ENCODE measurements around the gene RBM6.

The RBM6 gene

DNA sequence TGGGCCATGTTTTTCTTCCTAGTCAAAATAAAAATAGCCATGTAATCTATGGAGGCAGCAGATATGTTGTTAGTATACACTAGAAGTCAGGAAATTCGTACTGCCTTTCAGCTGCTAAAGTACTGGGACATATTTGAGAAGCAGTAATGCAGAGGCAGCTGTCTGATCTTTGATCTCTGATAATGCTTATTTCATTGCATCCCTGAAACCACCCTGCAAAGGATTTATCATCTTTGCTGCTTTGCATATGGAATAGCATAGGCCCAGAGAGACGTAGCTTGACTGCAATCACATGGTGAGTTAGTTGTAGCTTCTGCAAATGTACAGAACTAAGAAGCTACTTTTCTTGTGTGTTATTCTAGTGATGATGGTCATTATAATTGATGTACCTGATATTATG is 52.4 kb downstream of the RBM6 start:
- no peaks in the 10 kb centered on the region for H3K9me3 ChIP-seq (ENCODE audit: control insufficient read depth, low read length)
- H3K4me3 ChIP-seq (ENCODE audit: extremely low read depth, insufficient read depth, low read length, poor library complexity, severe bottlenecking): no peak overlapping the region
- H3K4me1 ChIP-seq (ENCODE audit: control insufficient read depth, insufficient read depth, low read length, poor library complexity, severe bottlenecking): peaks cover 10% of the 10 kb centered on the region
- WGBS, 2 experiments (ENCODE audit: insufficient coverage in 2 of 2): 100% methylated on average over 2 of the region's 2 CpGs
- peaks cover 55% of the 10 kb centered on the region for H3K36me3 ChIP-seq (ENCODE audit: control insufficient read depth, insufficient read depth, low read length)
- H3K27ac ChIP-seq (ENCODE audit: low read depth, low read length, severe bottlenecking): no peak overlapping the region

DNA sequence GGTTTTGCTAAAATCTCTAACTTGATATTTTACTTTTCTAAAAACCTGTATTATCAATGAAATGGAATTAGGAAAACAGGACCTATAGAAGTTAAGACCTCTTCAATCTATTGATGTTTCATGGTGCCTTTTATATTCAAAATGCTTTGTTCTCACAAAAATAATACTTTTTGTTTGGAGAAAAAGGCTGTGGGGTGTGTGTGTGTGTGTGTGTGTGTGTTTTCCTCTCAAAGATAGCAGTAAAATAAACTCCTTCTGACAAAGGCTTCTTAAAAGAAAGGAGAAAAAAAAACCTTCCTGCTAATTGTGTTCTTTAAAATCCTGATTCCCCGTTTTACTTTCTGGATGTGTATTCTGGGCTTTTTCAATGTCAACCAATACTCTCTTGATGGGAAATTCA is 54.5 kb downstream of the RBM6 start:
- Histone ChIP-seq H3K9me3 (ENCODE audit: control insufficient read depth, low read length) (no peaks in the 10 kb centered on the region), H3K4me1 (ENCODE audit: control insufficient read depth, insufficient read depth, low read length, poor library complexity, severe bottlenecking) (peaks cover 10% of the 10 kb centered on the region), H3K36me3 (ENCODE audit: control insufficient read depth, insufficient read depth, low read length) (peaks cover 42% of the 10 kb centered on the region), H3K27ac (ENCODE audit: low read depth, low read length, severe bottlenecking) (no peak overlapping the region), H3K4me3 (ENCODE audit: extremely low read depth, insufficient read depth, low read length, poor library complexity, severe bottlenecking) (no peak overlapping the region)
- WGBS, 2 experiments (ENCODE audit: insufficient coverage in 2 of 2): no CpG with 5 or more reads among the region's 1 CpG

DNA sequence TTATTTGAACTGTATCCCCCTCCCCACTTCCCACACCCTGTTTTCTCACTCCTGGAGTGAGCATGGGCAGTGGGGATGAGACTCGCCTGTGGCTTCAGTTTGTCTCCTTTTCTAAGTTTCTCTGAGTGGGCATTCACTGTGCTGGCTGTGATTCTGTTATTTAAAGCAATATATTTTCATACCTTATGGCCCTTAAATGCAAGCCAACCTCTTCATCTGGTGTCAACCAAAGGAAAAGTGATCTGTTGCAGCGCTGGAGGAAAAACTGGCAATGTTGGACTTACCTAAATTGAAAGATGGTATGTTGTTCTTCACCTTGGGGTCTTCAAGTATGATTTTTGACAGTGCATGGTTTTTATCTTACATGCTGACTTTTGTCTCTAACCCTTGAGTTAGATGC is 56.1 kb downstream of the RBM6 start:
- H3K9me3 ChIP-seq (ENCODE audit: control insufficient read depth, low read length): no peaks in the 10 kb centered on the region
- no peak overlapping the region for H3K27ac ChIP-seq (ENCODE audit: low read depth, low read length, severe bottlenecking)
- H3K36me3 ChIP-seq (ENCODE audit: control insufficient read depth, insufficient read depth, low read length): peaks cover 42% of the 10 kb centered on the region
- H3K4me1 ChIP-seq (ENCODE audit: control insufficient read depth, insufficient read depth, low read length, poor library complexity, severe bottlenecking): peaks cover 4% of the 10 kb centered on the region
- no peak overlapping the region for H3K4me3 ChIP-seq (ENCODE audit: extremely low read depth, insufficient read depth, low read length, poor library complexity, severe bottlenecking)
- WGBS, 2 experiments (ENCODE audit: insufficient coverage in 2 of 2): 100% methylated on average over 1 of the region's 2 CpGs; no CpG with 5 or more reads in 1 of the 2 experiments

DNA sequence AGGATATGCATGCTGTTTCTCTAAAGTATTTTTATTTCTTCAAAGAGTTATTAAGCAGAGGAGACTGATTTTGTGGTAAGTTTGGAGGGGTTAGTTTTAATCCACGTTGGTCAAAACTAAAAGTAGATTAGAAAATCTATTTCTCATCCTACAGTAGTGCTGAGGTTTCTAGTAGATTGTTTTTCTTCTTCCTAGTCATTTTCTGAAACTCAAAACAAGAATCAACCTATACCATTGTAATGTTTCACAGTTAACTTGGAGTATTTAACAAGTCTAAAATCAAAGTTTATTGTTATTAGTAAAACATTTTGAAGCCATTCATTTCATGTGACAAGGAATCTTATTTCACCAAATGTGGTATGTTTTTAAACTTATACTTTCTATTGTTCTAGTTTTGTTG is 57.9 kb downstream of the RBM6 start:
- H3K4me1 ChIP-seq (ENCODE audit: control insufficient read depth, insufficient read depth, low read length, poor library complexity, severe bottlenecking): no peaks in the 10 kb centered on the region
- H3K27ac ChIP-seq (ENCODE audit: low read depth, low read length, severe bottlenecking): no peak overlapping the region
- WGBS, 2 experiments (ENCODE audit: insufficient coverage in 2 of 2): no CpG with 5 or more reads among the region's 1 CpG
- no peaks in the 10 kb centered on the region for H3K9me3 ChIP-seq (ENCODE audit: control insufficient read depth, low read length)
- no peak overlapping the region for H3K4me3 ChIP-seq (ENCODE audit: extremely low read depth, insufficient read depth, low read length, poor library complexity, severe bottlenecking)
- H3K36me3 ChIP-seq (ENCODE audit: control insufficient read depth, insufficient read depth, low read length): peaks cover 54% of the 10 kb centered on the region

DNA sequence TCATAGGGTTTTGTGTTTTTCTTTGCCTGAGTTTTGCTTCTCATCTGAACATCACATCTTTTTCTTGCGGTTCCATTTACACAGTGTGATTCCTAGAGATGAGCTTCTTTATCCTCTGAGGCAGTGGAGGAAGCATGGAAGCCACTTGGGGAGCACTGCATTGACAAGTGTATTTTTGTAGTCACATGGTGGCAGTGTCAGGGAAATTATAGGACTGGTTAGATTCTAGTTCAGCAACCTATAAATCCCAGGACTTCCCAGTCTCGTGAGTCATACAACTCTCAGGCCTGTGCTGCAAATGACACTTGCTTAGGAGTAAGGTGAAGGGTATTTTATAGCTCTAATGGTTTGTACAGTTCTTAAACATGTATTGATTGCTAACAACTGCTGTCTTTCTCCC is 58.4 kb downstream of the RBM6 start:
- Histone ChIP-seq H3K4me3 (ENCODE audit: extremely low read depth, insufficient read depth, low read length, poor library complexity, severe bottlenecking) (no peak overlapping the region), H3K36me3 (ENCODE audit: control insufficient read depth, insufficient read depth, low read length) (peaks cover 54% of the 10 kb centered on the region), H3K27ac (ENCODE audit: low read depth, low read length, severe bottlenecking) (no peak overlapping the region), H3K4me1 (ENCODE audit: control insufficient read depth, insufficient read depth, low read length, poor library complexity, severe bottlenecking) (no peaks in the 10 kb centered on the region), H3K9me3 (ENCODE audit: control insufficient read depth, low read length) (no peaks in the 10 kb centered on the region)
- no CpG with 5 or more reads among the region's 2 CpGs for WGBS, 2 experiments (ENCODE audit: insufficient coverage in 2 of 2)

DNA sequence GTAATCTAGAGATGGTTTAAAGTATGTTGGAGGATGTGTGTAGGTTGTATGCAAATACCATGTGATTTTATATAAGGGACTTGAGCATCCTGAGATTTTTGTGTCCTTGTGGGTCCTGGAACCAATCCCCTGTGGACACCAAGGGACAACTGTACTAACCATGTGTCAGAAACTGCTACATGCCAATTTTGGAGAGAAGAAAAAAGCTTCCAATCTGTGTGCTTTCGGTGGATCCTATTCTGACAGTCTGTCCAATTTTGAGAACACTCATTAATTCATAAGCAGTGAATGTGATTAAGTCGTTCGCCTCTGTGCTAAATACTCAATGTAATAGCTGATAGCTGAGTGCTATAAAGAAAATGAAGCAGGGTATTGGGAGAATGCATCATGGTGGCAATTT is 61.6 kb downstream of the RBM6 start:
- no peaks in the 10 kb centered on the region for H3K4me1 ChIP-seq (ENCODE audit: control insufficient read depth, insufficient read depth, low read length, poor library complexity, severe bottlenecking)
- H3K4me3 ChIP-seq (ENCODE audit: extremely low read depth, insufficient read depth, low read length, poor library complexity, severe bottlenecking): no peak overlapping the region
- H3K9me3 ChIP-seq (ENCODE audit: control insufficient read depth, low read length): no peaks in the 10 kb centered on the region
- no peak overlapping the region for H3K27ac ChIP-seq (ENCODE audit: low read depth, low read length, severe bottlenecking)
- H3K36me3 ChIP-seq (ENCODE audit: control insufficient read depth, insufficient read depth, low read length): peaks cover 55% of the 10 kb centered on the region
- WGBS, 2 experiments (ENCODE audit: insufficient coverage in 2 of 2): 94 to 100% methylated on average over 3 of the region's 3 CpGs

DNA sequence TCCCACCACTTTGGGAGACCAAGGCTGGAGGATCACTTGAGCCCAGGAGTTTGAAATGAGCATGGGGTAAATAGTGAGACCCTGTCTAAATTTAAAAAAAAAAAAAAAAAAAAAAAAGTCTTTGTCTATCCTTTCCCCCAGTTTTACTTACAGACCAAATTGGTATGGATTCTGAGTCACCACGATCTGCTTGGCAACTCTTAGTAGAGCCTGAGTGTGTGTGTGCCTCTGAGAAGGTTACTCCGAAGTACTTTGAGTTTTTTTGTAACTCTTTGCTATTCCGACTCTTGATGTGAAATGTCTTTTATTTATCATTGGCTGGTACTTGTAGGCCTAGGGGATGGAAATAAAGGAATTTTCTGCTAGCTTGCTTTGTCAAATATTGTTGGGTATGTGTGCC is 63.3 kb downstream of the RBM6 start:
- H3K36me3 ChIP-seq (ENCODE audit: control insufficient read depth, insufficient read depth, low read length): peaks cover 62% of the 10 kb centered on the region
- no peak overlapping the region for H3K4me3 ChIP-seq (ENCODE audit: extremely low read depth, insufficient read depth, low read length, poor library complexity, severe bottlenecking)
- H3K27ac ChIP-seq (ENCODE audit: low read depth, low read length, severe bottlenecking): no peak overlapping the region
- H3K9me3 ChIP-seq (ENCODE audit: control insufficient read depth, low read length): no peaks in the 10 kb centered on the region
- 100% methylated on average over 1 to 2 of the region's 3 CpGs for WGBS, 2 experiments (ENCODE audit: insufficient coverage in 2 of 2)
- H3K4me1 ChIP-seq (ENCODE audit: control insufficient read depth, insufficient read depth, low read length, poor library complexity, severe bottlenecking): no peaks in the 10 kb centered on the region

DNA sequence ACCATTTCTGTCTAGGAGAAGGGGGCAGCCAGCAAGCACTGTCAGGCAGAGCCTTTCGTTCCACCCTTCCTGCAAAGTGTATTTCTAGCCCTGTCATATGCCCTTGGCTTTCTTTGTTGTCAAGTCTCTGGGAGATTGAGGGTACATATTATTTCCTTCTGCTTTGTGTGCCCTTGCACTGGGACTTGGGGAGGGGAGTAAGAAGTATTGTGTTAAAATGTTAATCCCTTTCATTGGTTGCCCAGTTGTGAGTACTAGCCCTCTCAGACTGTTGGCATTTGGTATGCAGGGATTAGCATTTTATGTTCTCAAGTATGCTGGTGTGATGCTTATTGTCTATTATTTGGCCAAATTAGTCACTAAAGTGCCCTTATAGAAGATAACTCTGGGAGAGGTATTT is 63.9 kb downstream of the RBM6 start:
- no peaks in the 10 kb centered on the region for H3K9me3 ChIP-seq (ENCODE audit: control insufficient read depth, low read length)
- H3K27ac ChIP-seq (ENCODE audit: low read depth, low read length, severe bottlenecking): no peak overlapping the region
- WGBS, 2 experiments (ENCODE audit: insufficient coverage in 2 of 2): no CpG with 5 or more reads among the region's 1 CpG
- no peak overlapping the region for H3K4me3 ChIP-seq (ENCODE audit: extremely low read depth, insufficient read depth, low read length, poor library complexity, severe bottlenecking)
- peaks cover 63% of the 10 kb centered on the region for H3K36me3 ChIP-seq (ENCODE audit: control insufficient read depth, insufficient read depth, low read length)
- H3K4me1 ChIP-seq (ENCODE audit: control insufficient read depth, insufficient read depth, low read length, poor library complexity, severe bottlenecking): no peaks in the 10 kb centered on the region

DNA sequence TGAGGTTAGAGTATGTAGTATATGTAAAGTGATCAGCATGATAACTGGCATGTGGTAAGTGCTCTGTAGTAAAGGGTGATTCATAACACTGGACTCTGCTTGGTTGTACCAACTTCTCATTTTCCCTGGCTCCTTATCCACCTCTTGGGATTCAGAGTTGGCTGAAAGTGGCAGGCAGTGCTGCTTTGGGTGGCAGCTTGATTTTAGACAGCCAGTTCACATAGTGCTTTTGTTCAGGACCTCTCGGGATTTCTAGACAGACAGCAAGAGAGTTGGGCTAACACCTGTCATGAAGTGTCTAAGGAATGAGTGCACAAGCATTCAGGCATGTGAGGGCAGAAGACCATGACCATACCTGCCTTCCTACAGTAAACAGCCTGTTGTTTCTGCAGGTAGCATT is 69.0 kb downstream of the RBM6 start:
- no peaks in the 10 kb centered on the region for H3K9me3 ChIP-seq (ENCODE audit: control insufficient read depth, low read length)
- H3K4me3 ChIP-seq (ENCODE audit: extremely low read depth, insufficient read depth, low read length, poor library complexity, severe bottlenecking): no peak overlapping the region
- WGBS, 2 experiments (ENCODE audit: insufficient coverage in 2 of 2): 100% methylated on average over 1 of the region's 1 CpG
- peaks cover 60% of the 10 kb centered on the region for H3K36me3 ChIP-seq (ENCODE audit: control insufficient read depth, insufficient read depth, low read length)
- no peaks in the 10 kb centered on the region for H3K4me1 ChIP-seq (ENCODE audit: control insufficient read depth, insufficient read depth, low read length, poor library complexity, severe bottlenecking)
- no peak overlapping the region for H3K27ac ChIP-seq (ENCODE audit: low read depth, low read length, severe bottlenecking)

DNA sequence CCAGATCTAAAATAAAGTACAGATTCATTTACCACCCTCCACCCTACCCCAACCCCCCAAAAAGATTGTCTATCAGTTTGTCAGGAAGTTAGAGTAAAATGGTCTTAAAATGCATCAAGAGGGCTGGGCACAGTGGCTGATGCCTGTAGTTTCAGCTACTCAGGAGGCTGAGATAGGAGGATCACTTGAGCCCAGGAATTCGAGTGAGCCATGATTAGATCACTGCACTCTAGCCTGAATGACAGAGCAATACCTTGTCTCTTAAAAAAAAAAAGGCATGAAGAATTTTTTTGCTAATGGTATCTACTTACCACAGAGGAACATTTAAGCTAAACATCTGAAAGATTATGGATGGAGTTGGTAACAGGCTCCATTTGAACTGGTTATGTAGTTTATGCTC is 71.0 kb downstream of the RBM6 start:
- H3K27ac ChIP-seq (ENCODE audit: low read depth, low read length, severe bottlenecking): no peak overlapping the region
- no peak overlapping the region for H3K4me3 ChIP-seq (ENCODE audit: extremely low read depth, insufficient read depth, low read length, poor library complexity, severe bottlenecking)
- H3K9me3 ChIP-seq (ENCODE audit: control insufficient read depth, low read length): no peaks in the 10 kb centered on the region
- H3K4me1 ChIP-seq (ENCODE audit: control insufficient read depth, insufficient read depth, low read length, poor library complexity, severe bottlenecking): no peaks in the 10 kb centered on the region
- WGBS, 2 experiments (ENCODE audit: insufficient coverage in 2 of 2): no CpG with 5 or more reads among the region's 1 CpG
- peaks cover 50% of the 10 kb centered on the region for H3K36me3 ChIP-seq (ENCODE audit: control insufficient read depth, insufficient read depth, low read length)

DNA sequence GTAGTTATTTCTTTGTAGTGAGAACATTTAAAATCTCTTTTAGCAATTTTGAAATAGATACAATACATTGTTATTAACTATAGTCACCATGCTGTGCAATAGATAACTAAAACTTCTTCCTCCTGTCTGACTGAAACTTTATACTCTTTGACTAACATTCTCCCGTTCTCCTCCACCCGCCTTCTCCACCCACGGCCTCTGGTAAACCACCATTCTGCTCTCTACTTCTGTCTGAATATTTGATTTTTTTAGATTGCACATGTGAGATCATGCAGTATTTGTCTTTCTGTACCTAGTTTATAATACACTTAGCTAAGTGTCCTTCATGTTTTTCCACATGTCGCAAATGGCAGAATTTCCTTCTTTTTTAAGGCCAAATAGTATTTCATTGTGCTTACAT is 76.0 kb downstream of the RBM6 start:
- 100% methylated on average over 1 of the region's 4 CpGs for WGBS, 2 experiments (ENCODE audit: insufficient coverage in 2 of 2)

DNA sequence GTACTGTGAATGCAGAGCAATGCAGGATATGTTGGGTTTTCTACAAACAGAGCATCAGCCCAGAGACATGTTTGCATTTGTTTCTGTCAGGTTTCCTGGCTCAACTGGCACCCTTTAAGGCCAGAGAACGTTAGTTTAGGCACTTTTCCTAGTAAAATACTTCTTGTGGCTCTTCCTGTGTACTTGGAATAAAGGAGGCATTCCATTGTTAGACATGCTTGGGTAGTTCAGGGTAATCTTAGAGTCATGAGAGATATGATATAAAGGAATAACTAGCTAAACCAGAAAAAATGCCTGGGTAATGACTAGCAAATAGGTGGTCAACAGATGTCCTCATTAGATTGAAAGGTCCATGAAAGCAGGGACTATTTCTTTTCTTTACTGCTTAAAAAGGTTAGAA is 88.4 kb downstream of the RBM6 start:
- peaks cover 36% of the 10 kb centered on the region for H3K36me3 ChIP-seq (ENCODE audit: control insufficient read depth, insufficient read depth, low read length)
- H3K4me3 ChIP-seq (ENCODE audit: extremely low read depth, insufficient read depth, low read length, poor library complexity, severe bottlenecking): no peak overlapping the region
- H3K9me3 ChIP-seq (ENCODE audit: control insufficient read depth, low read length): no peaks in the 10 kb centered on the region
- WGBS, 2 experiments (ENCODE audit: insufficient coverage in 2 of 2): 100% methylated on average over 1 of the region's 1 CpG; no CpG with 5 or more reads in 1 of the 2 experiments
- no peak overlapping the region for H3K27ac ChIP-seq (ENCODE audit: low read depth, low read length, severe bottlenecking)
- no peaks in the 10 kb centered on the region for H3K4me1 ChIP-seq (ENCODE audit: control insufficient read depth, insufficient read depth, low read length, poor library complexity, severe bottlenecking)

More for the DNA sequence above, 76.0 kb downstream of the RBM6 start:
- Histone ChIP-seq H3K4me3 (ENCODE audit: extremely low read depth, insufficient read depth, low read length, poor library complexity, severe bottlenecking) (no peak overlapping the region), H3K27ac (ENCODE audit: low read depth, low read length, severe bottlenecking) (no peak overlapping the region), H3K36me3 (ENCODE audit: control insufficient read depth, insufficient read depth, low read length) (peaks cover 55% of the 10 kb centered on the region), H3K9me3 (ENCODE audit: control insufficient read depth, low read length) (no peaks in the 10 kb centered on the region), H3K4me1 (ENCODE audit: control insufficient read depth, insufficient read depth, low read length, poor library complexity, severe bottlenecking) (no peaks in the 10 kb centered on the region)

Data from mesodermal cell (in vitro differentiated cells).